Stimulated activated CD8-positive, alpha-beta memory T cell treated with anti-CD3 and anti-CD28 coated beads, Interleukin-15, amount 100 ng/mL, for 4 hours (primary cell): ENCODE results near the gene CDK5.
"Not testable (repeated sequence)": the region's sequence is repeated elsewhere in the genome, so short reads cannot be mapped to it uniquely, and the experiment has no call there.

Experiments used
- DNase-seq, 2 donors: peaks; one replicate each; pipeline ENCODE4 v3.0.0-alpha.2; 2020; ENCODE audit warnings: low read depth in 2 of 2

CDK5 gene

GRCh38 chr7:151034312-151035025, 23.2 kb downstream of the CDK5 start:
- no peak for DNase-seq

GRCh38 chr7:151033864-151034249, 23.8 kb downstream of the CDK5 start:
- DNase-seq = no peak

- DNase-seq = no peak
These were observed 24.5 kb downstream of the CDK5 start for GRCh38 chr7:151032936-151033863.

GRCh38 chr7:151031011-151031410, 26.7 kb downstream of the CDK5 start:
- DNase-seq = no peak

GRCh38 chr7:151028948-151029501, 28.7 kb downstream of the CDK5 start:
- no peak for DNase-seq

- DNase-seq = peak; percentile 94 to 98
These were observed 29.4 kb downstream of the CDK5 start, which contains the start of gene ABCB8 for GRCh38 chr7:151028131-151028947. ABCB8 (plus strand) TSS chr7:151028450; CDS start chr7:151028516, 66 bp downstream.

GRCh38 chr7:151027728-151028130, 30.0 kb downstream of the CDK5 start:
- DNase-seq = peak in 1 of 2 donors; percentile 50

- not testable (repeated sequence) for DNase-seq
These were observed 30.6 kb downstream of the CDK5 start for GRCh38 chr7:151026771-151027727.

GRCh38 chr7:151025924-151026671, 31.6 kb downstream of the CDK5 start:
- no peak for DNase-seq

- DNase-seq = no peak
These were observed 33.2 kb downstream of the CDK5 start, which contains the start of gene ATG9B for GRCh38 chr7:151024435-151025056. ATG9B (minus strand) TSS chr7:151024494; CDS start chr7:151024423, 71 bp downstream.

- DNase-seq = no peak
These were observed 34.5 kb downstream of the CDK5 start for GRCh38 chr7:151023232-151023631.

GRCh38 chr7:151020231-151020630, 37.5 kb downstream of the CDK5 start:
- DNase-seq = no peak

GRCh38 chr7:151019130-151019447, 38.6 kb downstream of the CDK5 start:
- no peak for DNase-seq

GRCh38 chr7:151018421-151019129, 39.1 kb downstream of the CDK5 start:
- DNase-seq = no peak

- peak; percentile 57 to 69 for DNase-seq
These were observed 39.7 kb downstream of the CDK5 start for GRCh38 chr7:151017953-151018420.

- DNase-seq = no peak
These were observed 40.2 kb downstream of the CDK5 start for GRCh38 chr7:151017370-151017952.

GRCh38 chr7:151016942-151017341, 40.8 kb downstream of the CDK5 start:
- DNase-seq = no peak

- no peak for DNase-seq
These were observed 41.2 kb downstream of the CDK5 start for GRCh38 chr7:151016505-151016904.
